Mesothelial cell of epicardium (in vitro differentiated cells): ENCODE results near the gene NXT1. TPM values are rescaled to one million over a fixed set of nuclear protein-coding genes. Genes with fewer than 3 reads are reported as not detected.

ENCODE experiments used
- DNase-seq, 2 experiments: peaks; one replicate each; pipeline ENCODE4 v3.0.0; 2021; ENCODE audit warnings: low spot score in 2 of 2; ENCODE audit not compliant: unreplicated experiment in 2 of 2
- H3K27ac Mint-ChIP-seq: 2 replicates; pipeline ENCODE4 v1.8.0; 2021; ENCODE audit warnings: mixed read lengths
- H3K27me3 Mint-ChIP-seq: 2 replicates; pipeline ENCODE4 v1.8.0; 2021; ENCODE audit warnings: low read depth, mixed read lengths
- H3K36me3 Mint-ChIP-seq: 2 replicates; pipeline ENCODE4 v1.8.0; 2021; ENCODE audit warnings: mixed read lengths
- H3K4me1 Mint-ChIP-seq: 2 replicates; pipeline ENCODE4 v1.8.0; 2021; ENCODE audit warnings: mixed read lengths
- H3K4me3 Mint-ChIP-seq: 2 replicates; pipeline ENCODE4 v1.8.0; 2021; ENCODE audit warnings: mild to moderate bottlenecking, moderate library complexity, mixed read lengths
- H3K9me3 Mint-ChIP-seq: 2 replicates; pipeline ENCODE4 v1.8.0; 2021; ENCODE audit warnings: mixed read lengths
- total RNA-seq: library from RNA; stranded (reverse); gene quantifications from 3 replicates; pipeline ENCODE4 v1.2.1, GENCODE V29; 2021
- TF ChIP-seq, protein P1 (sequence below): fragments of 200-600 bp; sonication (generic); IDR thresholded peaks from one replicate; pipeline ENCODE4 v1.5.0; 2021; ENCODE audit warnings: antibody characterized with exemption; ENCODE audit not compliant: unreplicated experiment

NXT1 gene
- total RNA-seq, 1 donor from 2014 or later = 24.8 TPM

DNA sequence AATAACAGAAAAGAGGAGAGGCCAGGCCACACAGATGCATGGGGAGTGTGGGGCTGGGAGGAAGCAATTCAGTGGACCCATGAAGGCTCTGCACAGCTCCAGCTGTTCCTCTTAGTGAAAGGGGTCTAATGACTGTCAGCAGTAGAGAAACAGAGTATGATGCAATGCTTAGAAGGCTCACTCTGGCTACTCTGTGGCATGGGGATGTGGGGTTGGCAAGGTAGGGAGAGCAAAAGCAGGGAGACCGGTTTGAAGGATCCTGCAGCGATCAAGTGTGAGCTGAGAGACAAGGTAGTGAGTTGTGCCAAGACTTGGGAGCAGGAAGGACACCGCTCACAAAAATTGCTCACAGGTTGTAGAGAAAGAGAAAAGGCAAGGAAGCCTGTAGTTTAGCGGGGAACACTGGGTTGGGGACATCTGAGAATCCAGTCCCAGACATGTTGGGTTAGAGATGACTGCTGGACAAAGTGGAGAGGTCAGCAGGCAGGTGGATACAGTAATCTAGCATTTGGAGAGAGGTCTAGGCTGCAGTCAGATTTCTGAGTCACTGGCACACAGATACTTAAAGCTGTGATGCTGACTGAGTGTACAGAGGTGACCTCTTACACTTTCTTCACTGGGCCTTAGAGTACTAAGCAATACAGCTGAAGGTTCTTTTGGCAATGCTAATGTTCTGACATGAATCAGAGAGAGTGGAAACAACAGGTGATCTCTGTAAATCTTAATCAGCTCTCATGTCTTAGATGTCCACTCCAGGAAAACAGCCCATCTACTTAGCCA, 43.6 kb downstream of the NXT1 start:
- Mint-ChIP-seq H3K9me3 (no peaks in the 10 kb centered on the region), H3K4me3 (no peak overlapping the region), H3K36me3 (peaks cover 26% of the 10 kb centered on the region), H3K4me1 (no peaks in the 10 kb centered on the region), H3K27ac (no peak overlapping the region), H3K27me3 (no peaks in the 10 kb centered on the region)
- DNase-seq = no peak
- TF ChIP-seq, protein P1, sequence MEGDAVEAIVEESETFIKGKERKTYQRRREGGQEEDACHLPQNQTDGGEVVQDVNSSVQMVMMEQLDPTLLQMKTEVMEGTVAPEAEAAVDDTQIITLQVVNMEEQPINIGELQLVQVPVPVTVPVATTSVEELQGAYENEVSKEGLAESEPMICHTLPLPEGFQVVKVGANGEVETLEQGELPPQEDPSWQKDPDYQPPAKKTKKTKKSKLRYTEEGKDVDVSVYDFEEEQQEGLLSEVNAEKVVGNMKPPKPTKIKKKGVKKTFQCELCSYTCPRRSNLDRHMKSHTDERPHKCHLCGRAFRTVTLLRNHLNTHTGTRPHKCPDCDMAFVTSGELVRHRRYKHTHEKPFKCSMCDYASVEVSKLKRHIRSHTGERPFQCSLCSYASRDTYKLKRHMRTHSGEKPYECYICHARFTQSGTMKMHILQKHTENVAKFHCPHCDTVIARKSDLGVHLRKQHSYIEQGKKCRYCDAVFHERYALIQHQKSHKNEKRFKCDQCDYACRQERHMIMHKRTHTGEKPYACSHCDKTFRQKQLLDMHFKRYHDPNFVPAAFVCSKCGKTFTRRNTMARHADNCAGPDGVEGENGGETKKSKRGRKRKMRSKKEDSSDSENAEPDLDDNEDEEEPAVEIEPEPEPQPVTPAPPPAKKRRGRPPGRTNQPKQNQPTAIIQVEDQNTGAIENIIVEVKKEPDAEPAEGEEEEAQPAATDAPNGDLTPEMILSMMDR = no peak

DNA sequence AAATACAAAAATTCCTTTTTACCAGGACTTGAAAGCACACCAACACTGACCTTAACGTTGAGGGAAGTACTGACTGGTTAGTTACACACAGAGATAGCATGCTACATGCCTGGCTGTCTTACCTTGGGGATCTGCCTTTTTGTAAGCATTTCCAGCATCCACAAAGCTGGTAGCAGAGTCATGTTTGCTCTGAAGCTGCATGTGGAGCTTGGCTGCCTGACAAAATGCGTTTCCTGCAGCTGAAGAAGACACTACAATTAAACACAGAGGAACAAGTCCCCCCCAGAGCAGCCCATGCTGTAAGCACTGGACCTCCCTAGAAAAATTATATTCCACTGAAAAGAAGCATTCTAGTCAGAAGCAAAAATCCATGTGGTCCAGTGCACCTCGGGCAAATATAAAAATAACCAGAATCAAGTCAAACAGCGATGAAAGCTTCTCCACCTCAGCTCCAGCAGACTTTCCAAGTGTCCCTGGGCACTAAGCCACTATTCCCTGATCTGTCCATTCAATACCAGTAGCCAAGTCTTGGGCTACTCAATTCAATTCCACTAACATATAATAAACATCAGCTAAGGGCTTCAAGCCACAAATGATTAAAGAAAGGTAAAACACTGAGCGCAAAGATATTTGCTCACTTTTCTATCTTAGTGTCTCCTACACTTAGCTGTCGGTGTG, 46.5 kb downstream of the NXT1 start:
- H3K36me3 Mint-ChIP-seq = peaks cover 26% of the 10 kb centered on the region
- DNase-seq = no peak
- no peak overlapping the region for H3K4me3 Mint-ChIP-seq
- H3K27ac Mint-ChIP-seq = no peak overlapping the region
- no peaks in the 10 kb centered on the region for H3K4me1 Mint-ChIP-seq
- H3K27me3 Mint-ChIP-seq = no peaks in the 10 kb centered on the region
- no peaks in the 10 kb centered on the region for H3K9me3 Mint-ChIP-seq
- TF ChIP-seq, protein P1 = no peak

DNA sequence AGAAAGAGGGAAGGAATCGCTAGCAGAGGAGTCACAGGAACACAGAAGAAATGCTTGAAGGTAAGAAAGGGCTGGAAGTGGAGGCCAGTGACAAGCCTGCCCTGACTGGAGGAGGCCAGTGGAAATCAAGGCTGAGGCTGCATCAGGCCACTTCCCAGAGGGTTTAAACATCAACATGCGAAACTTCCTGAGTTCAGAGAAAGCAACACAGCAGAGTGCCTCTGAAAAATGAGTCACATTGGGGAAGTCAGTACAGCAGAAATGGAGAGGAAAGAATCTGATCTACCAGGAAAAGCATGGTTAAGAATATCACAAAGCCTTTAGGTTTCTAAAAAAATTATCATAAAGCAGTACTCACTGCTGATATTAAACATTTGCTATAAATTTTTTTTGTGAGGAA, 47.4 kb downstream of the NXT1 start:
- Mint-ChIP-seq H3K27ac (no peak overlapping the region), H3K4me1 (no peaks in the 10 kb centered on the region), H3K27me3 (no peaks in the 10 kb centered on the region), H3K9me3 (no peaks in the 10 kb centered on the region), H3K36me3 (peaks cover 26% of the 10 kb centered on the region), H3K4me3 (no peak overlapping the region)
- DNase-seq = no peak
- TF ChIP-seq, protein P1 = no peak

DNA sequence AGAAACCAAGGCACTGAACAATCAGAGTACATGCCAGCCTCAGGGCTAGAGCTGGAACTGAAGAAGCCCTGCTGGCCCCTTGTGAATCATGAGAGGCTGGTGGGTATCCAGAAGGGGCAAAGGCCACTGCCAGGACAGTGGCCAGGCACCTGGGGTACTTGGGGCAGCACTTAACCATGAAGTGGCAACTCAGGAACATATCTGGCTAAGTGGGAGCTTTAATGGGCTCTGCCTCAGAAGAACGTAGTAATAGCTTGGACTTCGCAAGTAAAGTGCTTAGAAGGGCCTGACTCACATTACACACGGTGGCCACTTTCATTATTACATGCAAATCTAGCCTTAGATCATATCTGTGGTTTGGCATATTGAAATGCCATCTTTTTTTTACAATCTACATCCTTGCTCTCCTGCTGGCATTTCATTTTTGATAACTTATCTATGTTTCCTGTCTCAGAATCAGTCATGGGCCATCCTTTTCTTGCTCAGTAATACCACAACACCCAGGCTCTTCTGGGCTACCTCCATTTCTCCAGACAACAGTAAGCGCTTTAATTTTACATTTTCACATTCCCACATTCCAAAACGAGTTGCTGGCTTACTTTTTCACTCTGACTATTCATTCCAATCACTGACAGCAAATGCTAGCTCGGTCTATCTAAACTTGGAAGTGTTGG, 49.1 kb downstream of the NXT1 start:
- peaks cover 14% of the 10 kb centered on the region for H3K36me3 Mint-ChIP-seq
- H3K9me3 Mint-ChIP-seq = no peaks in the 10 kb centered on the region
- TF ChIP-seq, protein P1 = no peak
- no peak overlapping the region for H3K27ac Mint-ChIP-seq
- DNase-seq = no peak
- peaks cover 3% of the 10 kb centered on the region for H3K4me1 Mint-ChIP-seq
- H3K4me3 Mint-ChIP-seq = no peak overlapping the region
- H3K27me3 Mint-ChIP-seq = no peaks in the 10 kb centered on the region

DNA sequence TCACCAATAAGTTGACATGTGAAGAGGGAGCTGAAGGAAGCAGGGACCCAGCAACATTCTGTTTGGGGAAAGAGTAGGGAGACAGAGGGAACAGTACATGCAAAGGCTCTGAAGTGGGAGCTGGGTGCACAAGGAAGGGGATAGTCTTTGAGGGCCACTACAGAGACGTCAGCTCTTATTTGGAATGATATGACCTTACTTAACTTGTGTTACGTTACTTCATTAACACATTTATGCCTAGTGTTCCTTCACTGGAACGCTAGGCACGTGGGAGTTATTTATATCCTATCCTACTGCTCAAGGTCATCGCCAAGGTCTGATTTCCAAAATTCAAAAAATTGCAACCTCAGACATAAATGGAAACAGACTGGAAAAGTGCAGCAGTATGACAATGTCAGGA, 50.5 kb downstream of the NXT1 start:
- Mint-ChIP-seq H3K9me3 (no peaks in the 10 kb centered on the region), H3K4me3 (no peak overlapping the region), H3K36me3 (peaks cover 14% of the 10 kb centered on the region), H3K27ac (no peak overlapping the region), H3K4me1 (peaks cover 3% of the 10 kb centered on the region), H3K27me3 (no peaks in the 10 kb centered on the region)
- DNase-seq = no peak
- TF ChIP-seq, protein P1 = no peak
